ENCODE measurements around the gene PDE4C.

Gene PDE4C

GRCh38 chr19:18225702-18226468 lies at the start of gene PDE4C:
Gene PDE4C (minus strand): TSS chr19:18226438. CDS start chr19:18226415, 23 bp downstream.
- DNase-seq (ENCODE audit: low read depth) = no peak
- TF ChIP-seq, protein P1, sequence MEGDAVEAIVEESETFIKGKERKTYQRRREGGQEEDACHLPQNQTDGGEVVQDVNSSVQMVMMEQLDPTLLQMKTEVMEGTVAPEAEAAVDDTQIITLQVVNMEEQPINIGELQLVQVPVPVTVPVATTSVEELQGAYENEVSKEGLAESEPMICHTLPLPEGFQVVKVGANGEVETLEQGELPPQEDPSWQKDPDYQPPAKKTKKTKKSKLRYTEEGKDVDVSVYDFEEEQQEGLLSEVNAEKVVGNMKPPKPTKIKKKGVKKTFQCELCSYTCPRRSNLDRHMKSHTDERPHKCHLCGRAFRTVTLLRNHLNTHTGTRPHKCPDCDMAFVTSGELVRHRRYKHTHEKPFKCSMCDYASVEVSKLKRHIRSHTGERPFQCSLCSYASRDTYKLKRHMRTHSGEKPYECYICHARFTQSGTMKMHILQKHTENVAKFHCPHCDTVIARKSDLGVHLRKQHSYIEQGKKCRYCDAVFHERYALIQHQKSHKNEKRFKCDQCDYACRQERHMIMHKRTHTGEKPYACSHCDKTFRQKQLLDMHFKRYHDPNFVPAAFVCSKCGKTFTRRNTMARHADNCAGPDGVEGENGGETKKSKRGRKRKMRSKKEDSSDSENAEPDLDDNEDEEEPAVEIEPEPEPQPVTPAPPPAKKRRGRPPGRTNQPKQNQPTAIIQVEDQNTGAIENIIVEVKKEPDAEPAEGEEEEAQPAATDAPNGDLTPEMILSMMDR (IDR thresholded peaks at IDR 0.05; ENCODE audit: insufficient read depth, low read depth, low read length, missing control alignments) = no peak
- no peak within 1 kb of the TSS for H3K4me3 ChIP-seq (ENCODE audit: low read length)

DNA sequence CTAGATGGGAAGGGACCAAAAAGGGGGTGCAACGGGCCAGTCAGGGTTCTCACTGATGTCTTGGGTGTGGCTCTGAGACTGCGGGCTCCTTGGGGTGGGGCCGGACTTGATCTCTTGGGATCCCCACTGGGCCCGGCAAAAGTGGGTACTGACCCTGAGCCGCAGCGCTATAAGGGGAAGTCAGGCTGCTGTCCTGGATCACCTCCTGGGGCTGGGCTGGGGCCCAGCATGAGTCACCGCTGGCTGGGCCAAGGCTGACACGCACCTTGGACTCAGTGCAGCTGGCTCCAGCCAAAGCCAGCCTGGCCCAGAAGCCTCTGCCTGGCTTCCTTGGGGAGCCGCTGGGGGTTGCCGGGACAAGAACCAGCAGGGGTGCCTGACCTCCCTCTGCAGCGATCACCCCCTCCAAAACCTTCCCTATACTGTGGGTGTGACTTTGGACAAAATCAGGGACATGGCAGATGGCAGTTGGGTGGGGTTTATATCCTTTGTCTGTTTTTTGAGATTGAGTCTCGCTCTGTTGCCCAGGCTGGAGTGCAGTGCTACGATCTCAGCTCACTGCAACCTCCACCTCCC lies 48.6 kb upstream of the PDE4C start:
- peak; percentile 77 for DNase-seq (ENCODE audit: low read depth)
- no peak overlapping the region for H3K4me3 ChIP-seq (ENCODE audit: low read length)
- TF ChIP-seq, protein P1 (IDR thresholded peaks at IDR 0.05; ENCODE audit: insufficient read depth, low read depth, low read length, missing control alignments) = no peak

DNA sequence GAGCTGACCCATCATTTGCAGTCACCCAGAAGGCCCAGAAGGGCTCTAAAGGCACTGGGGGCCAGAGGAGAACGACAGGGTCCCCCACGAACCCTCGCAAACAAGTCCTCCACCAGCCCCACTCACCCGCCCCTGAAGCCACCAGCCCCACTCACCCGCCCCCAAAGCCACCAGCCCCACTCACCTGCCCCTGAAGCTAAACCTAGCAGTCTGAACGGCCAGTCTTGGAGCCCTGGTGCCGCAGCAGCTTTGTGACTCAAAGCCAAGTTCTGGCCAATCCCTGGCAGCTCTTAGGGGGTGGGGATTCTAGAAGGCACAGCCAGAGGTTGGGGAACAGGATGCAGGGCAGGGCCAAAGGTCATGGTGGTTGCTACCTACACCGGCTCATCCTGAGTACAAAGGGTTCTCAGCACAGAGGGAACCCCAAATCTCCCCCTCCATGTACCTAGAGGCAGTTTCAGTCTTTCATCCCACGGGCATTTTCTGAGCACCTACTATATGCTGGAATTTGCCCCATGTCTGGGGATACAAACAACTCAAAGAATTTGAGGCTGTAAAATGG lies 48.1 kb upstream of the PDE4C start, which contains the start of gene IQCN:
Gene IQCN, minus strand, starts transcription at position 234 of the 562 bp plus-strand sequence. CDS start 4,974 bp downstream, outside the sequence.
- peak; percentile 55 for DNase-seq (ENCODE audit: low read depth)
- TF ChIP-seq, protein P1 (IDR thresholded peaks at IDR 0.05; ENCODE audit: insufficient read depth, low read depth, low read length, missing control alignments) = no peak

GRCh38 chr19:18273561-18274218 lies 47.5 kb upstream of the PDE4C start:
- no peak overlapping the region for H3K4me3 ChIP-seq (ENCODE audit: low read length)
- TF ChIP-seq, protein P1 (IDR thresholded peaks at IDR 0.05; ENCODE audit: insufficient read depth, low read depth, low read length, missing control alignments) = no peak
- DNase-seq (ENCODE audit: low read depth) = no peak

More for the DNA sequence above, 48.1 kb upstream of the PDE4C start, which contains the start of gene IQCN:
- no peak within 1 kb of the TSS for H3K4me3 ChIP-seq (ENCODE audit: low read length)

DNA sequence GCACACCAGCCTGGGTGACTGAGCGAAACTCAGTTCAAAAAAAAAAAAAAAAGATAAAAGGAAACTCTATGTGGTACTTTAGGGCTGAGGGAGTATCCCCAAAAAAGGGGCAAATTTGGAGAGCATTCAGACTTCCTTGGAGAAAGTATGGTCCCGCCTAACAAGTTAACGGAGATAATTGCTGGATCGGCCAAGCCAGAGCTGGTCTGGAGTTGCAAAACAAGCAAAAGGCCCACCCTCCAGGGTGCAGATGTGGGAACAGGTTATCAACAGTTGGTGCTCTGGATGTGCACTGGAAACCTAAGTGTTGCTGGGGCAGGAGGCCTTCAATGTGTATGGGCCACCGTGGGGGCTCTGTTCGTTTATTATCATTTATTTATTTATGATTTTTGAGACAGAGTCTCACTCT lies 45.2 kb upstream of the PDE4C start:
- TF ChIP-seq, protein P1 (IDR thresholded peaks at IDR 0.05; ENCODE audit: insufficient read depth, low read depth, low read length, missing control alignments) = no peak
- DNase-seq (ENCODE audit: low read depth) = no peak
- no peak overlapping the region for H3K4me3 ChIP-seq (ENCODE audit: low read length)

GRCh38 chr19:18270326-18270725 lies 44.1 kb upstream of the PDE4C start:
- no peak for DNase-seq (ENCODE audit: low read depth)
- TF ChIP-seq, protein P1 (IDR thresholded peaks at IDR 0.05; ENCODE audit: insufficient read depth, low read depth, low read length, missing control alignments) = no peak
- no peak overlapping the region for H3K4me3 ChIP-seq (ENCODE audit: low read length)
